OCI-M1 (cell line): ENCODE measurements around the gene ITPRID1.
"Not testable (repeated sequence)": the region's sequence is repeated elsewhere in the genome, so short reads cannot be mapped to it uniquely, and the experiment has no call there.

Experiments used
- DNase-seq: peaks from one replicate; lab custom pipeline; 2025; lab: John Stamatoyannopoulos, UW

The ITPRID1 gene

DNA sequence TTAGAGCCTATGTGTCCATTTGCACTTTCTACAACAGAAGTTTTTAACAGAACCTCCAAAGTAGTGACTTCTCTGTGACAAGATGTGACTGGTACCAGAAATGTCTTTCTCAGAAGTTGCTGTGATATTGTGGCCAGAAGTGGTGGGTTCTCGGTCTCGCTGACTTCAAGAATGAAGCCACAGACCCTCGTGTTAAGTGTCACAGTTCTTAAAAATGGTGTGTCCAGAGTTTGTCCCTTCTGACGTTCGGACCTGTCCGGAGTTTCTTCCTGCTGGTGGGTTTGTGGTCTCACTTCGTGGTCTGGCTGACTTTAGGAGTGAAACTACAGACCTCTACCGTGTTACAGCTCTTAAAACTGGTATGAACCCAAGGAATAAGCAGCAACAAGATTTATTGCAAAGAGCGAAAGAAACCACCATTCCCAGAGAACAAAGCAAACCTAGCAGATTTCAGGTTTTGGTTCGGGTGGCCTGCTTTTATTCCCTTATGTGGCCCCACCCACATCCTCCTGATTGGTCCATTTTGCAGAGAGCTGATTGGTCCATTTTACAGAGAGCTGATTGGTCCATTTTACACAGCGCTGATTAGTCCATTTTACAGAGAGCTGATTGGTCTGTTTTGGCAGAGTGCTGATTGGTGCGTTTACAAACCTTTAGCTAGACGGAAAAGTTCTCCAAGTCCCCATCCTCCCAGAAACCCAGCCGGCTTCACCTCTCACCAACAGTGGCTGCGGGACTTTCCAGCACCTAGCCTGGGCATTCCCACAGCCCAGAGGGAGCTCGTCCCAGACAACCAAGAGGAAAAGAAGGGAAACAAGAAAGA lies 3.0 kb downstream of the ITPRID1 start:
- DNase-seq: no peak

DNA sequence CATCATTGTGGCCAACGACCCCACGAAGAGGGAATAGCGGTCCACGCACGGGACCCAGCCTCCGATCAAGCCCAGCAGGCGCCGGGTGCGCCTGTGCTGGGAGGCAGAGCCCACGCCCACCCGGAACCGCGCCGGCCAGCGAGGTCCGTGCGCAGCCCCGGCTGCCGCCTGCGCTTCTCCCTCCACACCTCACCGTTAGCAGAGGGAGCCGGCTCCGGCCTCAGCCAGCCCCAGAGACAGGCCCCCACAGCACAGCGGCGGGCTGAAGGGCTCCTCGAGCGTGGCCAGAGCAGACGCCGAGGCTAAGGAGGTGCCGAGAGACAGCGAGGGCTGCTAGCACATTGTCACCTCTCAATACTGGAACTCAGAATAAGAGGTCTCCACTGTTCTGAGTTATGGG lies 3.6 kb downstream of the ITPRID1 start:
- DNase-seq: no peak

DNA sequence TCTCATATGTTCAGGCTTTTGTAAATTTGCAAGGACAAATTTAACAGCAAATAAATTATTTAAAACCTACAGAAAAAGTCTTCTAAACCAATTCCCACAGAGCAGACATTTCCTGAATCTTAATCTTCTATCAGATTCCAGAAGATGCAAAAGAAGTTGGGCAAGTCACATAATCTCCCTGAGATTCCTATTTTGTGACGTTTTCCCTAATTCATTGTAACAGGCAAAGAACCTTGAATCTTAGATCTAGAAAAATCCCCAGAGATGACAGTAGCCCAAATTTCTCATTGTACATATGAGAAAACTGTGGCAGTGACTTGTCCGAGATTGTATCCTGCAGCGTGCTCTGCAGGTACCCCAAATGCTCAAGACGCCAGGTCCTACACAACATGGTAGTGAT lies 4.9 kb downstream of the ITPRID1 start:
- DNase-seq: no peak

DNA sequence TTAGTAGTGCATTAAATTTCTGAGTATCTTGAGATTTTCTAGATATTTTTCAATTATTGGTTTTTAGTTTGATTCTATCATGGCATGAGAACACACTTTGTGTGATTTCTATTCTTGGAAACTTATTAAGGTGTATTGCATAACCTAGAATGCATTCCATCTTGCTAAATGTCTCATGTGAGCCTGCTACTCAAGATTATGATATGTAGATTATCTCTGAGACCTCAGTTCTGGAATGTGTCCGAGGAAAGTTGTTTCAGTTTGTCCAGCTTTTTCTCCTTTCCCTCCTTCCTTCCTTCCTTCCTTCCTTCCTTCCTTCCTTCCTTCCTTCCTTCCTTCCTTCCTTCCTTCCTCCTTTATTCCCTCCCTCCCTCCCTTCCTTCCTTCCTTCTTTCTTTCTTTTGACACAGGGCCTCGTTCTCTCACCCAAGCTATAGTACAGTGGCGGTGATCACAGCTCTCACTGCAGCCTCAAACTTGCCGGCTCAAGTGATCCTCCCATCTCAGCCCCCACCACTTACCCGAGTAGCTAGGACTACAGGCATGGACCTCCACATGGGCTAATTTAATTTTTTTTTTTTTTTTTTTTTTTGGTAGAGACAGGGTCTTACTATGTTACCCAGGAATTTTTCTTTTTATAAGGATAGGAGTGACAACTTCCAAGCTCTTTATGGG lies 7.6 kb downstream of the ITPRID1 start:
- DNase-seq: no peak

DNA sequence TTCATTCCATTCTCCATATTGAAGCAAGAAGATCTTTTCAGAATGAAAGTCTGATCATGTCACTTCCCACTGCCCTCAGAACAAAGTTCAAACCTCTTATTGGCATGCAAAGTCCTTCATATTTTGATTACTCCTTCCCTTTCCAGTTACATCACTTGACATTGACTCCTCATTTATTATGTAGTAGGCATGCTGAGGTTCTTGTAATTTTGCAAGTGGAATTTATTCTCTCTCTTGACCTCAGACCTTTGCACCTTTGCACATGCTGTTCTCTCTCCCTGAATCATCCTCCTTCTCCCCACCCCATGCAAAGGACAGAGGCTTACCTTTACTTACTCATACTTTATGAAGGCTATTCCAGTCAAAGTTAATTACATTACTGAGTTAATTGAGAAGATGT lies 13.0 kb downstream of the ITPRID1 start:
- no peak for DNase-seq

DNA sequence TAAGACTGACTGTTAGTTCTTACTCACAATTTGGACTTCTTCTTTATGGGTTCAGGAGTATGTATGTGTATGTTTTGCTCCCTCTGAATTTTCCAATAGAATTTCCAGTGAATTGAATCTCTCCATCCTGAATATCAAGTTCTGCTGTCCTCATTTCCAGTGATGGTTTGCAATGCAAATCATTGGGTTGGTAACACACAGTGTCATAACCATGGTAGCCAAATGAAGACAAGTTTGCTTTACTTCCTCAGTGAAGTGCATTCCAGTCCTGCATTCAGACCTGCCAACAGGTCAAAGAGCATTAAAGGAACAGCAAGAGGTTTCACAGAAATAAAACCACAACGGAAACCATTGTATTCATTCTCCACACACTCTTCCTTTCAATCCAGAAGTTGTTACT lies 15.2 kb downstream of the ITPRID1 start:
- DNase-seq: no peak

DNA sequence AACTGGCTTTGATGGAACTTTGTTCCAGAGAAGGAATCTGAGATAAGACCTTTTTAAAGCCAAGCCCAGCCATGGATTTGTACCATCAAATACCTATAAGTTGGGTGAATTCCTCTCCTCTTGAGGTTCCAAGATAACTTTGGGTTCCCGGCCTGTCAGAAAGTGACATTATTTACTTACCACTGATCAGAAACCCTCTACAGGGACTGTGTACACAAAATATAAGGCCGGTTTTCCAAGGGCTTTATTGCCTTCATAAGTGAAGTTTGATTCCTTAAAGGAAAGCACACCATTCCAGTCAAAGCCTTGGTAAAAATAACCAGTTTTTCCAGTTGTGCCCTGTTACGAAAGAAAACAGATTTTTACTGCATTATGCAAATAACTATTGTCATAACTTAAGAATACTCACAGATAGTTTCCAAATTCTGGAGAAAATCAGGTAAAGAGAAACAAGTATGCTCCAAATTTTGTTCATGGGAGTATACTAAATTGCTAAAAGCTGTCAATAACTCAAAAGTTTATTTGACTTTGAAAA lies 26.8 kb downstream of the ITPRID1 start:
- not testable (repeated sequence) for DNase-seq

DNA sequence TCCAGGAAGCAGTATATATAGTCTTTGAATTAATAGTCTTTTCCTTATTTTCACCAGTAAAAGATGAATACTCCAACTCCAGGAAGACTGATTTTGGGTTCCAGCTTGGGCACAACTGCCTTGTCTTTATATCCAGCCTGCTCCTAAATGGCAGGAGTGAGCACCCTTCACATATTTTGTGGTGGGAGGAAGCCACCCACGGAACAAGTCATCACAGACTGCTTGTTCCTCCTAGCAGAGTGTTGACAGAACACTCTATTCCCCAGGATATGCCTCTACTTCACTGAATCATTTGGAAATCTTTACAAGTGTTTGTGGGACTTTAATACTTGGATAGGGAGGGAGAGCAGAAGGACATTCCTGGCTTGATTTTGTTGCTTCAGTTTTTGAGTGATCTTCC lies 31.7 kb downstream of the ITPRID1 start:
- DNase-seq: no peak

DNA sequence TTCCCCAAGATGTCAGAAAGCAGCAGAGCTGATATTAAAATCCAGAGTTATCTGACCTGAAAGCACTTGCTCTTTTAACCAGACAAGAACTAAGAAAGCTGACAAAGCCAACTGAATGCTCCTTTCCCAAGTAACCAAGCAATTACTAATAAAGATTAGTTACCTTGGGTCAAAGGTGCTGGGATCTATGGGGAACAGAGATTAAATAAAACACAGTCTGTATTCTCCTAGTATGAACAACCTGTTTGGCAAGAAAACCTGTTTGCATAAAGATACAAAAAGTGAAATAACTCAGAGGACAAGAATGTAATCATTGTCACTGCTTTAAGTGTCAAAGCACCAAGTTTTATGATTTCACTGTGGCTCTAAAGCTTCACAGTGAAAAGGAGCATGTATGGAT lies 35.7 kb downstream of the ITPRID1 start:
- no peak for DNase-seq

DNA sequence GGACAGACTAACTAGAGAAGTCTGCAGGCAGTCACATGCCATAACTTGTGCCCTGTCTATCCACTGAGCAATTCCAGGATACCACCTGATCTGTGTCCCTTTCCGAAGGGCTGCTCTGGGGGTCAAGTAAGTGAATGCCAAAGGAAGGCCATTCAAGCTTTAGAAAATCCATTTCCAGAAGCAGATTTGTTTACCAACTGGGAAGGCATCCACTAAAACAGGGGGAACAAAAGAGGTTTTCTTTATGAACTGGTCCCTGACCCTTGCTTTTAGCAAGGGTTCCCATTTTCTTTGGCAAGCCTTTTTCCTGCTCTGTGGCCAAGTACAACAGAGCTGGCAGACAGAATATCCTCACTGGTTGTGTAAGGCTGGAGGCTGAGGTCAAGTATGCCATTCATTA lies 36.5 kb downstream of the ITPRID1 start:
- no peak for DNase-seq

DNA sequence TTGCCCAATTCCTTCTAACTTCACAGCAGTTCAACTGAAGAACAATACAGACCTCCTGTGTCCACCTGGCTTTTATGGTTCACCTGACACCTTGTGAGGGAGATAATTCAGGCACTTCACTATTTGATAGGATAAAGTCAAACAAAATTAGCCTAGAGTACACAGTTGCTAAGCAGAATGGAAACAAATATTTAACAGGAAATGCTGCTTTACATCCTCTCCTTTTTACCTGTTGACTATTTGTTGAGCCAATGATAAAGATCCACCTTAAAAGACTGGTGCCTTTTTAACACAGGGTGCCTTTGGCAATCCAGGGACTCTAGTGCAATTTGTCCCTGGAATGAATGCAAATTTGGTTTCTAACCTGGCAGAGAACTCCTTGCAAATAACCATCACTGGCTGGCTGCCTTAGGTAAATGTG lies 39.8 kb downstream of the ITPRID1 start:
- no peak for DNase-seq

DNA sequence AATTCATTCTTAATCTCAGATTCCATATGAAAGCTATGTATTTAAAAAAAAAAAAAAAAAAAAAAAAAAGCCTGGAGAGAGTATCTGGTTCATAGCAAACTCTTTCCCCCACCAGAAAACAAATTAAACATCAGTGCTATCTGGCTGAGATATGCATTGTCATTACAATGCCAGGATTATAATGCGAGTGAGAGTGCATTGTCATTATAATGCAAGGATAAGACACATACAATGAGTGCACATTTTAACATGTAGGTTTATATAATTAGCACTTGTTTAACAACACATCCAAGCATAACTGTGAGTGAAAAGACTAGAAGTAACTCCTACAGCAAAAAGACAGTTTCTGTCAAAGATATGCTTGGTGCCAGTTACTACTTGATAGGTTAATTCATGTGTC lies 48.1 kb downstream of the ITPRID1 start:
- no peak for DNase-seq

DNA sequence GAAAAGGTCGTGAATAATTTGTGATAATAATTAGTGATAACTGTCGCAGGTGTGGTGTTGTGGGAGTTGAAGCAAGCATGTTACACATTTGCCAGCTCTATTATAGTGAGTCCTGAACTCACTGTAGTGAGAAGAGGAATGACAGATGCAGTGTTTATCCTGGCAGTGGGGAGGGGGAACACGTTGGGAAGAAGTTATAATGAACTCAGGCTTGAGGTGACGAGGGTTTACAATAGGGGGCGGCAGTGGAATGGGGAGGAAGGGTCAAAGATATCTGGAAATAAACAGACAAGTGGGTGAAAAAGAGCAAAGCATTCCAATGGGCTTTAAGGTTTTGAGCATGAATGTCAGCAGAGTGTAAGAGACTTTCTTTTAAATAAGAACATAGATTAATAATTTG lies 49.6 kb downstream of the ITPRID1 start:
- no peak for DNase-seq

DNA sequence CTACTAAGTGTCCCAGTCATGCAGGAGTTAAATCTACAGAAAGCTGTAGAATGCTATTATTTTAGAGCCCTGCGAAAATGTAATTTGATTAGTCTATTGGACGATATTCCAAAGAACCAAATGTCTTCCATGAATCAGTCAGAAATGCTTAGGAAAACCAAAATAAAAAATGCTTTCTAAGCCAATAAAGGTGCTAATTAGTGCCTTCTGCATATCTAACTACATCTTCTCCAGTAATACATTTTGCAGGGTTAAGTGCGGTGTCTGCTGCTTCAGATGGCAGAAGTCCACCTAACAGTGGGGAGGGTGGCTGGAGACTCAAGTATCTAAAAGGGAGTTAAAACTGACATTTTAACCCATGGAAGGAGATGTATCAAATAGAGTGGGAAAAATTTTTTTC lies 50.1 kb downstream of the ITPRID1 start:
- no peak for DNase-seq

DNA sequence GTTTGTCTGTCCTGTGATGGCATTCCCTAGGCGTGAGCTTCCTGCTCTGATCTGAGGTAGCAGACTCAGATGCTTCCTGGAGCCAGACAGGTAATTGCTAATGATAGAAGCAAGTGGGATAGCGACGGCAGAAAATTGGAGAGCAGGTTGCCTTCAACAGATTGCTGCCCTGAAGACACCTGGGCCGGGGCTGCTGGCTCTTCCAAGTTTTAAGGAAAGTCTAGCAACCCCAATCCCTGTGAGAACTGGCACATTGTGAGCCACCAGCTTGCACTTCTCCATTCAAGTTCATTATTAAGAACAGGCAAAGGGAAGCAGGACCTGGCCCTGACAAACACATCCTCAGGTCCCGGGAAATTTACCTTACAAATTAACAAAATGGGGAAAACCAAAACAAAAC lies 50.8 kb downstream of the ITPRID1 start:
- DNase-seq: no peak

DNA sequence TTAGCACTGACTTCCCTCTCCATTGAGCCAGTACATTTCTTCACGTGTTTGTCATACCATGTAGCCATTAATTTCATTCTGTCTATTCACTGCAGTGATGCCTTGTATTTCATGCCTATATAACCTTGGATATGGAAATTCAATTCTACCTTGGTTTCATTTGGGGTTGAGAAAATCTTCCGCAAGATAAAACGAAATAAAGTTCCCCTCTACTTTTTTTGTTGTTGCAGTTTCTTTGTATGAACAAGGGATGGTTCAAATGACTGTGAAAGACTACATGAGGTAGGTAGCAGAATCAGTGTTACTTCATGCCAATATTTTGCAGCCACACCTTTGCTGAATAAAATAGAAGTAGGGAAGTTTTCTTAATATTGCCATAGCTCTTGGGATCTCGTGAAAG lies 55.6 kb downstream of the ITPRID1 start:
- no peak for DNase-seq

DNA sequence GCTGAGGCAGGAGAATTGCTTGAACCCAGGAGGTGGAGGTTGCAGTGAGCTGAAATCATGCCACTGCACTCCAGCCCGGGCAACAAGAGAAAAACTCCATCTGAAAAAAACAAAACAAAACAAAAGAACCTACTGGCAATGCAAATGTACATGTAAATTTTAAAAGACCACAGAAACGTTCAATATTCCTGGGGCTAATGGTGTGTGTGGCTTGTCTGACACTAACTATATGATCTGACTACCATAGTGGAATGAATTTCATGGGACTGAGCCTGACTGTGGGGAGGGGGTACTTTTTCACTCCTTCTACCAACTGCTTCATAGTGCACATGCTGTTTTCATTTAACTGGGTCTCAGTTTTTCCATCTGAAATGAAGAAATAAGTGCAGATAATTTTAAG lies 69.6 kb downstream of the ITPRID1 start:
- no peak for DNase-seq

DNA sequence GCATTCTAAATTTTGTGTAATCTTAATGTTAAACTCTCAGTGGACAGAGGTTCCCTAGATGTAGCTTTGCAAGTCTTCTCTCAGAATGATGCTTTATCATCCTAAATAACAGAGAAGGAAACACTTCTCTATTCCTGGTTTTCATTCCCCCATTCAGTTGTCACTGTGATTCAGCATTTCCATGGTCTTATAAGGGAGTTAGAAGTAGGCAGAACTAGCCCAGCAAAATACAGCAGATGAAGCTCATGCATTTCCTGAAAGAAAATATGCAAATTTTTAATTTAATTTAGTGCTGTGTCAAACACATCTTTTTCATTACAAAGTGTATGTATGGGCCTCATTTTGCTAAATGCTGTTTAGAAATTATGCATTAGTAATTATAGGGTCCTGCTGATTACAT lies 70.1 kb downstream of the ITPRID1 start:
- DNase-seq: no peak

DNA sequence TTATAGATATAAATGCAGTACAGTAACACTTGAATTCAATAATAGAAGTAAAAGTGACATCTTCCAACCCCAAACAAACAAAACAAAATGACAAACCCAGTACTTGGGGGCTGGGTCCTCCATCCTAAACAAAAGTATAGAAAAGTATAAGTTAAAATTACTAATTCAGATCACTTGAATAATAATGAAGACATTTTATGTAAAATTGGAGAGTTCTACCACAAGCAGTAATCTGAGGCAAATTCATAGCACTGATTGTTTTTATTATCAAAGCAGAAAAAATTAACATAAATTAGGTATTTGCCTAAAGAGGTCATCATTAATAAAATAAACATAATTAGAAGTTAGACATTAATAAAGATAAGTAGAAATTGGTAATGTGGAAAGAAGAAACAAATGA lies 81.5 kb downstream of the ITPRID1 start:
- DNase-seq: no peak

DNA sequence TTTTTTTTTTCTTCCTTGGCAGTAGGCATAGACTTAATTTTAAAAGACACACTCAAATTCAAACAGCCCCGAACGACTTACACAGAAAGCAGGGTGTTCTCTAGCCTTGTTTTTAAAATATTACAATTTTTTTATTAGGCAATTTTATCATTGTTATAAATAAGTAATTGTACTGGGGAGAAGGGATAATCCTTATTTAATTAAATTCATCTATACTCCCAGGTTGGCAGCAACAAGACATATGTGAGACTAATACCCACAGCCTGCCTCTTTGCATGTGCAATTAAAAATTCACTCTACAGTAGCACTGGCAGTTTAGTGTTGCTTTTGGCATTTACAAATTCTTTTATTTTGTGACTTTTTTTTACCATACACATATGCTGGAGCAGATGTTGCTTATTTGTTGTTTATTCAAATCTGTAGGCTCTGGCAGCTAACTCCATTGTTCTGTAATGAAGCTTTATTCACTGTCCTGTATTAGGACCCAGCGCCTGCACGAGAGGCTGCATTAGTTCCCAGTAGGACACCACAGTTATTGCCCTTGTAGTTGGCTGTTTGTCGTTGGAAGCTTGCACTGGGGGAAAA lies 88.2 kb downstream of the ITPRID1 start:
- DNase-seq: no peak

DNA sequence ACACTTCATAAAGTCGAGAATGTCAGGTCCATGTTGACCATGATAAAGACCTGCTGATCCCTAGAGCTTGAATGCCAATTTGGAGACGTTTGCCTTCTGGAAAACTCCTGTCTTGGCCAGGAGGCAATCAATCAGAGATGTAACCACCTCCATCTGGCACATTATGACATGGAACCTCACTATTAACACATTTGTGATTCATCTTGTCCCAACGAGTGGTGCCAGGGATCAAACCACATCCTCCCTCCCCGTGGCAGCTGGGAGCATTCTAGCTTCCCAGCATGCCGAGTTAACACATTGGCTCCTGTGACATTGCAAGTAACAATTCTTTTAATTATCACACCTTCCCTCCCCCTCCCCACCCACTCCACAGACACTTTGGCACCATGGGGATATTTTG lies 89.2 kb downstream of the ITPRID1 start:
- DNase-seq: no peak

DNA sequence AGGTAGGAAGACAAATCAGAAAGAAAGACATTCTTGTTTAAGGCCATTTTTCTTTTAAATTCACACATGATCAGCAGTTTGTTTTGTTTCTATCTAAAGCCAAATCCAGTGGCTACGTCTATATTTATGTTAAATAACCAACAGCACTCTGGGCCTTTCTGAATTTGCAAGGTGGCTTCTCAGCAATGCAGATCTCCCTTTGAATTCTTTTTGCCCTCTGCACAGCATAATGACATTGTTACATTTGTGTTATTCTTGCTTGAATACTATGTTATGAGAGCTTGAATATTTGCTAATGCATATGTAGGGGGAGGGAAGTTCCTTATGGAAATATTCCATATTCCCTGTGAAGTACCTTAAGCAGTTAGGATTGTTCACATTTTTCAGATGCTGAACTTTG lies 99.7 kb downstream of the ITPRID1 start:
- DNase-seq: no peak

DNA sequence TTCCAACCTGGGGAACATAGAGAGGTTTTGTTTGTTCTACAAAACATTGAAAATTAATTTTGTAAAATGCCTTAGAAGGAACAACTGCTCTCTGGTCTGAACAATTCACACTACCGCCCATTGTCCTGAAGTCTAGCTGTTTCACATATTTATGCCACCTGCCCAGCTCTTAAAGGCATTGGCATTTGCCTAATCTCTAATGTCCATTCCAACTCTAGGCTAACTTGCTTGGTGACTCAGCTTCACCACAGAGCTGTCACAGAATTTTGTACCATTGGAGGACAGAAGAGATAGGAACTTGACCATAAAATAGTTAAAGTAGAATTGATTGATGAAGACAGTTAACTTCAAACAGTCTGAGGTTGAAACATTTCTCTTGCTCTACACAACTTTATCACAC lies 119.6 kb downstream of the ITPRID1 start:
- no peak for DNase-seq
